Panc1 (cell line): ENCODE measurements around the gene NPAS2.

Source experiments
- POLR2AphosphoS5 ChIP-seq: IDR thresholded peaks from 2 replicates; pipeline ENCODE4 v1.6.1; 2012; ENCODE audit warnings: mild to moderate bottlenecking, low read depth, low read length, moderate library complexity
- TCF7L2 ChIP-seq: IDR thresholded peaks from 2 replicates; pipeline ENCODE4 v1.6.1; 2011; ENCODE audit warnings: mild to moderate bottlenecking, low read depth, low read length, inconsistent platforms
- TF ChIP-seq, protein P1 (sequence below), 2 experiments: IDR thresholded peaks; 2 replicates each; pipeline ENCODE4 v1.6.1; 2011 to 2012; ENCODE audit warnings: low read depth in 2 of 2, control low read depth in 1 of 2, low read length in 1 of 2, mild to moderate bottlenecking in 1 of 2, moderate library complexity in 1 of 2; ENCODE audit not compliant: insufficient read depth in 1 of 2
- TF ChIP-seq, protein P2 (sequence below): fragments of 450-650 bp; IDR thresholded peaks from 2 replicates; pipeline ENCODE4 v1.5.1; 2017; ENCODE audit warnings: mild to moderate bottlenecking

DNA sequence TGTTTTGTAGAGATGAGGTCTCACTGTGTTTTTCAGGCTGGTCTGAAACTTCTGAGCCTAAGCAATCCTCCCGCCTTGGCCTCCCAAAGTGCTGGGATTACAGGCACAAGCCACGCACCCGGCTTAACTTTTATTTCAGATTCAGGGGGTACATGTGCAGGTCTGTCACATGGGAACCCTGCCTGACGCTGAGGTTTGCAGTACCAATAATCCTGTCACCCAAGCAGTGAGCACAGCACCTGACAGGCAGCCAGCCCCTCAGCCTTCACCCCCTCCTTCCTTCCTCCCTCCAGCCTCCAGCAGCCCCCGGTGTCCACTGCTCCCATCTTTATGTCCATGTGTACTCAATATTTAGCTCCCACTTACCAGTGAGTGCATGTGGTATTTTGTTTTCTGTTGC lies 136.1 kb downstream of the NPAS2 start:
- TF ChIP-seq, protein P1, sequence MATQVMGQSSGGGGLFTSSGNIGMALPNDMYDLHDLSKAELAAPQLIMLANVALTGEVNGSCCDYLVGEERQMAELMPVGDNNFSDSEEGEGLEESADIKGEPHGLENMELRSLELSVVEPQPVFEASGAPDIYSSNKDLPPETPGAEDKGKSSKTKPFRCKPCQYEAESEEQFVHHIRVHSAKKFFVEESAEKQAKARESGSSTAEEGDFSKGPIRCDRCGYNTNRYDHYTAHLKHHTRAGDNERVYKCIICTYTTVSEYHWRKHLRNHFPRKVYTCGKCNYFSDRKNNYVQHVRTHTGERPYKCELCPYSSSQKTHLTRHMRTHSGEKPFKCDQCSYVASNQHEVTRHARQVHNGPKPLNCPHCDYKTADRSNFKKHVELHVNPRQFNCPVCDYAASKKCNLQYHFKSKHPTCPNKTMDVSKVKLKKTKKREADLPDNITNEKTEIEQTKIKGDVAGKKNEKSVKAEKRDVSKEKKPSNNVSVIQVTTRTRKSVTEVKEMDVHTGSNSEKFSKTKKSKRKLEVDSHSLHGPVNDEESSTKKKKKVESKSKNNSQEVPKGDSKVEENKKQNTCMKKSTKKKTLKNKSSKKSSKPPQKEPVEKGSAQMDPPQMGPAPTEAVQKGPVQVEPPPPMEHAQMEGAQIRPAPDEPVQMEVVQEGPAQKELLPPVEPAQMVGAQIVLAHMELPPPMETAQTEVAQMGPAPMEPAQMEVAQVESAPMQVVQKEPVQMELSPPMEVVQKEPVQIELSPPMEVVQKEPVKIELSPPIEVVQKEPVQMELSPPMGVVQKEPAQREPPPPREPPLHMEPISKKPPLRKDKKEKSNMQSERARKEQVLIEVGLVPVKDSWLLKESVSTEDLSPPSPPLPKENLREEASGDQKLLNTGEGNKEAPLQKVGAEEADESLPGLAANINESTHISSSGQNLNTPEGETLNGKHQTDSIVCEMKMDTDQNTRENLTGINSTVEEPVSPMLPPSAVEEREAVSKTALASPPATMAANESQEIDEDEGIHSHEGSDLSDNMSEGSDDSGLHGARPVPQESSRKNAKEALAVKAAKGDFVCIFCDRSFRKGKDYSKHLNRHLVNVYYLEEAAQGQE (IDR thresholded peaks at IDR 0.05; ENCODE audit: insufficient read depth in 1 of 2, low read depth in 2 of 2, low read length in 1 of 2): no peak
- TF ChIP-seq, protein P2, sequence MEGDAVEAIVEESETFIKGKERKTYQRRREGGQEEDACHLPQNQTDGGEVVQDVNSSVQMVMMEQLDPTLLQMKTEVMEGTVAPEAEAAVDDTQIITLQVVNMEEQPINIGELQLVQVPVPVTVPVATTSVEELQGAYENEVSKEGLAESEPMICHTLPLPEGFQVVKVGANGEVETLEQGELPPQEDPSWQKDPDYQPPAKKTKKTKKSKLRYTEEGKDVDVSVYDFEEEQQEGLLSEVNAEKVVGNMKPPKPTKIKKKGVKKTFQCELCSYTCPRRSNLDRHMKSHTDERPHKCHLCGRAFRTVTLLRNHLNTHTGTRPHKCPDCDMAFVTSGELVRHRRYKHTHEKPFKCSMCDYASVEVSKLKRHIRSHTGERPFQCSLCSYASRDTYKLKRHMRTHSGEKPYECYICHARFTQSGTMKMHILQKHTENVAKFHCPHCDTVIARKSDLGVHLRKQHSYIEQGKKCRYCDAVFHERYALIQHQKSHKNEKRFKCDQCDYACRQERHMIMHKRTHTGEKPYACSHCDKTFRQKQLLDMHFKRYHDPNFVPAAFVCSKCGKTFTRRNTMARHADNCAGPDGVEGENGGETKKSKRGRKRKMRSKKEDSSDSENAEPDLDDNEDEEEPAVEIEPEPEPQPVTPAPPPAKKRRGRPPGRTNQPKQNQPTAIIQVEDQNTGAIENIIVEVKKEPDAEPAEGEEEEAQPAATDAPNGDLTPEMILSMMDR: no peak
- TF ChIP-seq POLR2AphosphoS5: no peak
- no peak for TF ChIP-seq TCF7L2
